ENCODE measurements around the gene OBSCN.

The OBSCN gene

DNA sequence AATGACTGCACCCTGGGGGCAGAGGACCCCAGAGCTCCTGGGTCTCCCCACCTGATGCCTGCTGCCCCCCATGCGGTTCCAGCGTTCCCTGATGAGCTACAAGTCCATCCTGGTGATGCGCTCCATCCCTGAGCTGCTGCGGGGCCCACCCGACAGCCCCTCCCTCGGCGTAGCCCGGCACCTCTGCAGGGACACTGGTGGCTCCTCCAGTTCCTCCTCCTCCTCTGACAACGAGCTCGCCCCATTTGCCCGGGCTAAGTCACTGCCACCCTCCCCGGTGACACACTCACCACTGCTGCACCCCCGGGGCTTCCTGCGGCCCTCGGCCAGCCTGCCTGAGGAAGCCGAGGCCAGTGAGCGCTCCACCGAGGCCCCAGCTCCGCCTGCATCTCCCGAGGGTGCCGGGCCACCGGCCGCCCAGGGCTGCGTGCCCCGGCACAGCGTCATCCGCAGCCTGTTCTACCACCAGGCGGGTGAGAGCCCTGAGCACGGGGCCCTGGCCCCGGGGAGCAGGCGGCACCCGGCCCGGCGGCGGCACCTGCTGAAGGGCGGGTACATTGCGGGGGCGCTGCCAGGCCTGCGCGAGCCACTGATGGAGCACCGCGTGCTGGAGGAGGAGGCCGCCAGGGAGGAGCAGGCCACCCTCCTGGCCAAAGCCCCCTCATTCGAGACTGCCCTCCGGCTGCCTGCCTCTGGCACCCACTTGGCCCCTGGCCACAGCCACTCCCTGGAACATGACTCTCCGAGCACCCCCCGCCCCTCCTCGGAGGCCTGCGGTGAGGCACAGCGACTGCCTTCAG, 163.3 kb downstream of the OBSCN start:
- no peak for DNase-seq

DNA sequence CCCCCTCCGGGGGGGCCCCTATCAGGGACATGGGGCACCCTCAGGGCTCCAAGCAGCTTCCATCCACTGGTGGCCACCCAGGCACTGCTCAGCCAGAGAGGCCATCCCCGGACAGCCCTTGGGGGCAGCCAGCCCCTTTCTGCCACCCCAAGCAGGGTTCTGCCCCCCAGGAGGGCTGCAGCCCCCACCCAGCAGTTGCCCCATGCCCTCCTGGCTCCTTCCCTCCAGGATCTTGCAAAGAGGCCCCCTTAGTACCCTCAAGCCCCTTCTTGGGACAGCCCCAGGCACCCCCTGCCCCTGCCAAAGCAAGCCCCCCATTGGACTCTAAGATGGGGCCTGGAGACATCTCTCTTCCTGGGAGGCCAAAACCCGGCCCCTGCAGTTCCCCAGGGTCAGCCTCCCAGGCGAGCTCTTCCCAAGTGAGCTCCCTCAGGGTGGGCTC, 163.9 kb downstream of the OBSCN start:
- no peak for DNase-seq

DNA sequence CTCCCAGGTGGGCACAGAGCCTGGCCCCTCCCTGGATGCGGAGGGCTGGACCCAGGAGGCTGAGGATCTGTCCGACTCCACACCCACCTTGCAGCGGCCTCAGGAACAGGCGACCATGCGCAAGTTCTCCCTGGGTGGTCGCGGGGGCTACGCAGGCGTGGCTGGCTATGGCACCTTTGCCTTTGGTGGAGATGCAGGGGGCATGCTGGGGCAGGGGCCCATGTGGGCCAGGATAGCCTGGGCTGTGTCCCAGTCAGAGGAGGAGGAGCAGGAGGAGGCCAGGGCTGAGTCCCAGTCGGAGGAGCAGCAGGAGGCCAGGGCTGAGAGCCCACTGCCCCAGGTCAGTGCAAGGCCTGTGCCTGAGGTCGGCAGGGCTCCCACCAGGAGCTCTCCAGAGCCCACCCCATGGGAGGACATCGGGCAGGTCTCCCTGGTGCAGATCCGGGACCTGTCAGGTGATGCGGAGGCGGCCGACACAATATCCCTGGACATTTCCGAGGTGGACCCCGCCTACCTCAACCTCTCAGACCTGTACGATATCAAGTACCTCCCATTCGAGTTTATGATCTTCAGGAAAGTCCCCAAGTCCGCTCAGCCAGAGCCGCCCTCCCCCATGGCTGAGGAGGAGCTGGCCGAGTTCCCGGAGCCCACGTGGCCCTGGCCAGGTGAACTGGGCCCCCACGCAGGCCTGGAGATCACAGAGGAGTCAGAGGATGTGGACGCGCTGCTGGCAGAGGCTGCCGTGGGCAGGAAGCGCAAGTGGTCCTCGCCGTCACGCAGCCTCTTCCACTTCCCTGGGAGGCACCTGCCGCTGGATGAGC, 164.5 kb downstream of the OBSCN start:
- DNase-seq, result no peak

DNA sequence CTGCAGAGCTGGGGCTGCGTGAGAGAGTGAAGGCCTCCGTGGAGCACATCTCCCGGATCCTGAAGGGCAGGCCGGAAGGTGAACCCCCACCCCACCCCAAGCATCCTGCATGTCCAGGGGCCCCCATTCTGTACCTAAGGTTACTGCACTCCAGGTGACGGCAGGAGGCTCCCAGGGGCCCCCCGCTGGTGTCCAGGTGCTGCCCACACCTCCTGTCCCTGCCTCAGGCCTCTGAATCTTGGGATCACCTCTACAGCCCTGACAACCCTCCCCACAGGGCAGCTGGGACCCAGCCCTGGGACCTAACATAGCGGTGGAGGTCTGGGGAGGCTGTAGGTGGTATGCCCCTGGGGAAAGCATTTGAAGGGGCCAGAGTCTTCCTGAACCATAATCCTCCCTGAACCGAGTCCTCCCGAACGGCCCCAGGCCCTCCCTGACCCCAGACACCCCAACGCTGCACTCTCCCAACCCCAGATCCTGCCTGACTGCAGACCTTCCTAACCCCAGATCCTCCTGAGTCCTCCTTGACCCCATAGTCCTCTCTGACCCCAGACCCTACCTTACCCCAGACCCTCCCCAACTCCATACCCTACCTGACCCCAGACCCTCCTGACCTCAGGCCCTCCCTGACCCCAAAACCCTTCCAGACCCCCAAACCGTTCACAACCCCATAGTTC, 165.3 kb downstream of the OBSCN start:
- no peak for DNase-seq

DNA sequence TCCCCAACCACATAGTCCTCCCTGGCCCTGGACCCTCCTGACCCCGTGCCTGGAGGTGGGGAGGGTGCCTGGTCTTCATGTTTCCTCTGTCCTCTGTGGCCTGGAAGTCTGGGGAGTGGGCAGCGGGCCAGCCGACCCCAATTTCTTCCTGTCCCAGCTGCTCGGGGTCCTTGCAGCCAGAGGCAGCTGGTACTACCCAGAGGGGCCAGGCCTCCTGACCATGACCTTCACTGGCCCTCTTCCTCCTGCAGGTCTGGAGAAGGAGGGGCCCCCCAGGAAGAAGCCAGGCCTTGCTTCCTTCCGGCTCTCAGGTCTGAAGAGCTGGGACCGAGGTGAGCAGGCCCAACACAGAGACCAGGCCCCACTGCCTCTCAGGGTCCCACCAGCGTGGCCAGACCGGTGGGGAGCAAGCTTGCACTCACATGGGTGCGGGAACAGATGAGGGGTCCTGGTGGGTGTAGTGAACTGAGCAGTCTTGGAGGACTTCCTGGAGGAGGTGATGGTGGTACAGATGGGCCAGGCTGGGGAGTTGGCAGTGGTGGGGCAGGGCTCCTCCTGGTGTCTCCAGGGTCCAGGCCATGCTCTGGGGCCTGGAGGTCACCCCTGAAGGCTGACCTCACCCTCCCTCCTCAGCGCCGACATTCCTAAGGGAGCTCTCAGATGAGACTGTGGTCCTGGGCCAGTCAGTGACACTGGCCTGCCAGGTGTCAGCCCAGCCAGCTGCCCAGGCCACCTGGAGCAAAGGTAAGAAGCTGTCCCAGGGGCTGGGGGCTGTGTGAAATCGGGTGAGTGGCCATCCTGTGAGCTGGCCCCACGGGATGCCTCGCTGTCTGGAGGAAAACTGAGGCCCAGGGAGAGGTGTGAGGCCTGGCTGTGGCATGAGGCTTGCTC, 166.1 kb downstream of the OBSCN start:
- DNase-seq, result no peak

DNA sequence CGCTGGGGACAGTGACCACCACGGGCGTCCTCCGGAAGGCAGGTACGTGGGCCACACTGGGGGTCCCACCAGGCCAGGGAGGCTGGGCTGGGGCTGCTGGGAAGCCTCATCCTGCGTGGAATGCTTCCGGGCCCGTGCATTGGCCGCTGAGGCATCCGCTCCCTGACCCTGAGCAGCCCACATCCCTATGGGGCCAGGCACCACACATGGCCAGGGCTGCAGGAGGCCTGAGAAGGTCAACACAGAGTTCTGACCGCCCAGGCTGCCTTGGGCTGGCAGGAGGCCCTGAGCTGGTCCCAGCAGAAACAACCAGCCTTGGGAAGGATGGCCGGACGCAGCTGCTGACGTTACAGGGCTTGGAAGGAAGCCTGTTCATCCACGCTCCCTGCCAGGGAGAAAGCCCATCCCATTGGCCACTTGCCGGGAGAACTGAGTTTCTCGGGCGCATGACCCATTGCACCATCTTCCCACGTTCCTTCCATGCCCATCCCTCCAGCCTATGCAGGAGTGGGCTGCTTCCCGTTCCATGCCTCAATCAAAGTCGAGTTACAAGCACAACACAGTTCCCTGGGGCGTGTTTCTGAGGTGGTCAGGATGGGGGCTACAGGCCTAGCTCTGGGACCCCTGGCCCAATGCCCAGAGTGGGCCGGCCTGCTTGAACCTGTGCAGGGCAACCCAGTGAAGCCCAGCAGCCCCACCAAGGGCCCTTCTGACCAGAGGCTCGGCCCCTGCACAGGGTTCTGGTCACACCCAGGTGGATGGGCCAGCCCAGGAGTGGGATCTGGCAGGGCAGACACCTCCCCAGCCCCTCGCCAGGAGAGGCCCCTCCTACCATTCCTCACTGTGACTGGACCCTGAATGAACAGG, 167.1 kb downstream of the OBSCN start:
- no peak for DNase-seq

DNA sequence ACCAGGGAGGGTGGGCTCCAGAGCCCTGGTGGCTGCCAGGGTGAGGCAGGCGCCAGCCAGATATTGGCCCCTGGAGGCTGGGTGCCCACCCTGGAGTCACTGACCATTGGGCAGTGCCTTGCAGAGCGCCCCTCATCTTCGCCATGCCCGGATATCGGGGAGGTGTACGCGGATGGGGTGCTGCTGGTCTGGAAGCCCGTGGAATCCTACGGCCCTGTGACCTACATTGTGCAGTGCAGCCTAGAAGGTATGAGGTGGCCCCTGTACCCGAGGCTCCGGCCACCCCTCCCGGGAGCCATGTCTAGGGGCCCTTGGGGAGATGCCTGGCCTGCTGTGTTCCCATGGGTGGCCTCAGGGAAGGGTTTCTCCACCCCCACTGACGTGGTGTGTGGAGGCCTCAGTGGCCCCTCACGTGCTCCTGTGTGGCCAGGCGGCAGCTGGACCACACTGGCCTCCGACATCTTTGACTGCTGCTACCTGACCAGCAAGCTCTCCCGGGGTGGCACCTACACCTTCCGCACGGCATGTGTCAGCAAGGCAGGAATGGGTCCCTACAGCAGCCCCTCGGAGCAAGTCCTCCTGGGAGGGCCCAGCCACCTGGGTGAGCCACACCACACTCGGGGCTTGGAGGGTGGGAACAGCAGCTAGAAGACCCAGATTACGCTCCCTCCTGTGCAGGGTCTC, 167.9 kb downstream of the OBSCN start:
- no peak for DNase-seq

DNA sequence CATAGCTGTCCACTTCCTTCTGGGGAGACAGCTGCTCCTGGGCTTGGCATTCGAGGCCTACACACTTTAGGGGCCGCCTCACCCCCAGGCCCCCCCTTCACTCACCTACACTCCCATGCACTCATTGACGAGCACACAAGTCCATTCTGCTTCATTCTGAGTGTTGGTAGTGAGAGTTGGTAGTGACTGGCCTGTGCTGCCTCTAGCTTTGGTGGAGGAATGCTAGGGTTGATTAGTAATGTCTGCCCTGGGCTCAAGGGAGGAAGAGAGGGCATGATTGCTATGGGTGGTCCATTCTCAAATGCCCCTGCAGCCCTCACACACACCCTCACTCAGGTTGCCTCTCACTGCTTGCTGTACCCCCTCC, 168.4 kb downstream of the OBSCN start:
- DNase-seq, result no peak

DNA sequence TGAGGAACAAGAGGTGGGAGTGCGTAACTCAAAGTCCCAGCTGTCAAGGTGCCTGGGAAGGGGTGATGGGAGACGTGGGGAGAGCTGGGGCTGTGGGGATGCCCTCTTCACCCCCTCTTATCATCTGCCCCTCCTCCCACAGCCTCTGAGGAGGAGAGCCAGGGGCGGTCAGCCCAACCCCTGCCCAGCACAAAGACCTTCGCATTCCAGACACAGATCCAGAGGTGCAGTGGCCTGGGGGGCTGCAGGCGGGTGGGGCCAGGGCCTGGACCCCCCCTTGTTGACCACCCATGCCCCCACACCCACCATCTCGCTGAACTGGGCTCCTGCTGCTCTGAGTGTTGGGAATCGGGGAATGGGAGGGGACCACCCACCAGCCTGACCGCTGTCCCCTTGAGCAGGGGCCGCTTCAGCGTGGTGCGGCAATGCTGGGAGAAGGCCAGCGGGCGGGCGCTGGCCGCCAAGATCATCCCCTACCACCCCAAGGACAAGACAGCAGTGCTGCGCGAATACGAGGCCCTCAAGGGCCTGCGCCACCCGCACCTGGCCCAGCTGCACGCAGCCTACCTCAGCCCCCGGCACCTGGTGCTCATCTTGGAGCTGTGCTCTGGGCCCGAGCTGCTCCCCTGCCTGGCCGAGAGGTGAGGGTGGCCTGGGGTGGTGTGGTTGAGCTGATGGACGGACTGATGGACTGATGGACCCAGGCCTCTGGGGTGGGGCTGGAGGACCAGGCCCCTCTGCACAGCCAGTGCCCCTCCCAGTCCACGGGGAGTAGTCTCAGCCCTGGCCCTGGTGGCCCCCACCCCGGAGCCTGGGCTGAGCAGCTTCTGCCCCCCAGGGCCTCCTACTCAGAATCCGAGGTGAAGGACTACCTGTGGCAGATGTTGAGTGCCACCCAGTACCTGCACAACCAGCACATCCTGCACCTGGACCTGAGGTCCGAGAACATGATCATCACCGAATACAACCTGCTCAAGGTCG, 169.1 kb downstream of the OBSCN start:
- no peak for DNase-seq

DNA sequence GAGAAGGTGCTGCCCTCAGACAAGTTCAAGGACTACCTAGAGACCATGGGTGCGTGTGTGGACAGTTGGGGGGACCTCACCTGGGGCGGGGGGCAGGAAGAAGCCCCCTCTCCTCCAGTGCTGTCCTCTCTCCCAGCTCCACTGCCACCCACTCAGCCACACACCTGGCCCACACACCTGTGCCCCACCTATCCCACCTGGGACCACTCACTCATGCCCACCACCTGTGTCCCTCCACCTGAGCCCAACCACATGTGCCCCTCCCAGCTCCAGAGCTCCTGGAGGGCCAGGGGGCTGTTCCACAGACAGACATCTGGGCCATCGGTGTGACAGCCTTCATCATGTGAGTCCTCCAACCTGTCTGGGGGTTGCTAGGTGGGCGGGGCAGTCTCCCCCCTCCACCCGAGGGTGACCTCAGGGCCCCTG, 169.8 kb downstream of the OBSCN start:
- no peak for DNase-seq

DNA sequence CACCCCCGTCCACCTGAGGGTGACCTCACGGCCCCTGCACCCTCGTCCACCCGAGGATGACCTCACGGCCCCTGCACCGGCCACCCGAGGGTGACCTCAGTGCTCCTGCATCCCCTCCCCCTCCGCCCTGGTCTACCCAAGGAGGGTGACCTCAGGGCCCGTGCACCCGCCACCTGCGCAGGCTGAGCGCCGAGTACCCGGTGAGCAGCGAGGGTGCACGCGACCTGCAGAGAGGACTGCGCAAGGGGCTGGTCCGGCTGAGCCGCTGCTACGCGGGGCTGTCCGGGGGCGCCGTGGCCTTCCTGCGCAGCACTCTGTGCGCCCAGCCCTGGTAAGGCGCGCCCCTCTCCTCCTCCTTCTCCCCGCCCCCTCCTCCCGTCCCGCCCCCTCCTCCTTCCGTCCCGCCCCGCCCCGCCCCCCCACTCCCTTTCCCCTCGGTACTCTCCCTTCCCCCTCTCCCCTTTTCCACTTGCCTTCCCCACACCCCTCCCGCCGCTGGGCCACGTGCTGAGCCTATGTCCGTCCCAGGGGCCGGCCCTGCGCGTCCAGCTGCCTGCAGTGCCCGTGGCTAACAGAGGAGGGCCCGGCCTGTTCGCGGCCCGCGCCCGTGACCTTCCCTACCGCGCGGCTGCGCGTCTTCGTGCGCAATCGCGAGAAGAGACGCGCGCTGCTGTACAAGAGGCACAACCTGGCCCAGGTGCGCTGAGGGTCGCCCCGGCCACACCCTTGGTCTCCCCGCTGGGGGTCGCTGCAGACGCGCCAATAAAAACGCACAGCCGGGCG, 170.4 kb downstream of the OBSCN start:
- peak; percentile 48 for DNase-seq

DNA sequence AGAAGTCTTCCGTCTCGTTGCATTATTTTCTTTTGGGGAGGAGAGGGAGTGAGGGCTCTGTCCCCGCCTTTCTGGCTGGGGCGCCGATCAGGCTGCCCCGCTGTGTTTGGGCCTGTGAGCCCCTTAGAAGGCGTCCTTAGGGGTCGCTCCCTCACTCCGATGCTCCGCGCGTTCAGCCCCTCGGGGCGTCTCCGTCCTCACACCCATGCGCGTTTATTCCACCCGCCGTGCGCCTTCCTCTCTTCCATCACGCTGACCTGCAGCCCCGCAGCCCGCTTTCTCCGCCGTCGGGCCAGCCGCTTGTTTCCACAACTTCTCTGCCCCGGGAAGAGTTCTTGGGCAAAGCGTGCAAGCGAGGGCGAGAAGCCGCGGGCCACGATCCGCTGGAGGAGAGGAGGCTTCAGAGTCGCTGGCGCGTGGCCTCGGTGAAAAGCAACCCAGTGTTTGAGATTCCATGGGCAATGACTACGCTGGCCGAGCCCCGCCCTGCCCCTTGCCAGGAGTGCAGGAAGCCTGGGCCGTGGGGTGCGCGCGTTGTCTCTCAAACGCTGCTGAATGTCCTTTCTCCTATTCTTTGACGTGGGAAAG, 171.1 kb downstream of the OBSCN start:
- DNase-seq, result no peak

DNA sequence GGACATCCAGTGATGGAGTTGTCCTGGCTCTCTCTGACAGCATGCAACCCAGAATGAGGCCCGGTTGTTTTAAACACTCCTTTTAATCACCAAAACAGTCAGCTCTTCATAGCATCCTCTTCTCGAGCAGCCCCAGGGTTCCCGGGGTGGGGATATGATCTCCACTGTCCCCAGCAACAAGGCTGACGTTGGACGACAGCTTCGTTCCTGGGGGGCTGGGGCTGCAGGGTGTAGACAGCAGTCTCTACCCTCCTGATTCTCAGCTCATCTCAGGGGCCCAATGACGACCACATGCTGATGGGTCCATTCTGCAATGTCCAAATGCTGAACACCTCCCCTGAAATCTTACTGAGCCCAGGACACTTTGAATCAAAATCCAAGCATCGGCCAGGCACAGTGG, 171.8 kb downstream of the OBSCN start:
- DNase-seq, result no peak

DNA sequence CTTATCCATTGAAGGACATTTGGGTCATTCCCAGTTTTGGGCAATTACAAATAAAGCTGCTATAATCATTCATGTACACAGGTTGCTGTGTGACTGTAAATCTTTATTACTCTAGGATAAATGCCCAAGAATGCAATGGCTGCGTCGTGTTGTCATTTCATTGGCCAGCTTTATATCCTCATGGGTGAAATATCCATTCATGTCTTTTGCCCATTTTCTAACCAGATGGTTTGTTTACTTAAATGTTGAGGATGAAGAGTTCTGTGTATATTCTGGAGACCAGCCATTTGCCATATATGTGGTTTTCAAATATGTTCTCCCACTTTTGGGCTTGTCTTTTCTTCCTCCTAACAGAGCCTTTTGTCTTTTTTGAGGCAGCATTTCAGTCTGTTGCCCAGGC, 173.5 kb downstream of the OBSCN start:
- DNase-seq, result no peak

DNA sequence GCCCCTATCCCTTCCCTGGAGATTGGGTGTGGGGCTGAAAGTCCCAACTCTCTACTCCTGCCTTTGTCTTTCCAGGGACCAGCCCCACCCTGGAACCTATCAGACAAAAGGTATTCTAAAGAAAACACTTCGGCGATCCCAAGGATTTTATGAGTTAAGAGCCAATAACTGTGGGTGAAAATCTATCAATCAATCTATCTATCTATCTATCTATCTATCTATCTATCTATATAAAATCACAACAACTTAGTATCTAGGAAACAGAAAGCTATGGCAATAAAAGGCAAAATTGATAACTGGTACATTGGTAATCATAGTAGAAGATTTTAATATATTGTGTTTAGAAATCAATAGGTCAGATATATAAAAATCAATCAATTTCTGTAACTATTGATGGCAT, 175.9 kb downstream of the OBSCN start:
- DNase-seq, result no peak

DNA sequence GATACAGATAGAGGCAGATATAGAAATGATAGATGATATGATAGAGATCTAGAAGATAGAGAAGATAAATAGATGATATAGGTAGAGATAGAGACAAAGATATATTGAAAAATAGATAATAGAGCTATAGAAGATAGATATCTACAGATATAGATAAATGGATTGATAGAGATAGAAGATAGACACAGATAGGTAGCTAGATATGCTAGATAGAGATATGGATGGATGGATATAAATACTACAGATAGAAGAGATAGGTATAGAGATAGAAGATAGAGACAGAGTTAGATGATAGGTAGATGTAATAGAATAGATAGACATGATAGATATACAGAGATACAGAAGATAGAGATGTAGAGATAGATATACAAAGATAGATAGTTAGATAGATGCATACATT, 177.4 kb downstream of the OBSCN start:
- no peak for DNase-seq

DNA sequence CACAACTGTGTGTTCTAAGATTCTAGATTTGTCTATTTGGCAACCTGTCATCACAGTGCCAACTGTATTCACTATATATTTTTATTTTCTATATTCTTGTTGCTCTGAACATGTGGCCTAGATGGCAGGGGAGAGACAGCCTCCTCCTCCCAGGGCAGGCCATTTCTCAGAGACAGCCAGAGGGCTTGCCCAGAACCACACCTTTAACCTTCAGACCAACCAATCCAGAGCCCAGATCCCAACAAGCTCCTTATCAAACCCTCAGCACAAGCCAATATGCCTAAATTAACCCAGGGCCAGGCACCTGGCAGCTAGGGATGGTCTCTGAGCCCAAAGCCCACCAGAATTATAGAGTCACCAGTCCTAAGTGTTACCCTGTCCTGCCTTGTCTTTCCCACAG, 179.5 kb downstream of the OBSCN start:
- no peak for DNase-seq

DNA sequence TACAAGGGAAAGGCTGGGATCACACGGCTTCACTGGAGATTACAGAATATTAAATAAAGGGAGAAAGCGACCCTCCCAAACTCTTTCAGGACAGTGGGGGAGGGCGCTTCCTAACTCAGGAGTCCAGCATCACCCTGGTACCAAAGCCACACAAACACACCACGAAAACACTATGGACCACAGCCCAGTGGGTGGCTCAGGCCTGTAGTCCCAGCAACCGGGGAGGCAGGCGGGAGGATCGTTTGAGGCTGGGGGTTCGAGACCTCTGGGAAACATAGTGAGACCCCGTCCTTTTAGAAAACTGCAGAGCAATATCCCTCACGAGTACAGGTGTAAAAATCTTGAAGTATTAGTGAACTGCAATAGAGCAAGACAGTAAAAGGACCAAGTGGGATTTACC, 182.8 kb downstream of the OBSCN start:
- no peak for DNase-seq

All from activated naive CD4-positive, alpha-beta T cell treated with Interleukin-2 at 50 U/mL for 16 hours (primary cell).